ENCODE data around the gene CKMT2.

Gene CKMT2

DNA sequence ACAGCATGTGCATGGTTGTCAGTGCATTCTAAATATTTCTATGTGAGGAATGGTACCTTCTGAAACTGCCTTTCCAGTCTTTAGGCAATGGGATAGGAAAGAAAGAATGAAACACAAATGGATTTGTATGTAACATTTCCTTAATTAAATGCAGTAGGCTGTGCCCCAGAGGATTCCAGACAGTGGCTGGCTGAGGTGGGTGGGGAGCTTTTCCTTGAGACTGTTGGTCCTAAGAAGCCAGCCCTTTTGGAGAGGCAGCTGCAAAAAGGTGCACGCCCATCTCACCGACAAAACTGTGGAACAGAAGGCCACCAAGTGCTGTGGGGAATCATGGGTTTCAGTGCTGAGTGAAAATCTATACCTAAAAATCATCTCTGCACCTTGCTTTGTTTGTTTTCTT is 6.8 kb upstream of the CKMT2 start:
- TF ChIP-seq EZH2 (IDR thresholded peaks at IDR 0.05) (no peak), POLR2AphosphoS5 (IDR thresholded peaks at IDR 0.05; ENCODE audit: borderline replicate concordance, low read depth, low read length) (no peak), FOXP2 (optimal IDR thresholded peaks at IDR 0.05; ENCODE audit: control extremely low read depth, extremely low read length, insufficient read depth) (no peak)
- no peak overlapping the region for H3K4me3 ChIP-seq
- DNase-seq (ENCODE audit: low read depth, low spot score), result no peak
- H3K27ac ChIP-seq, result no peak overlapping the region
- H3K36me3 ChIP-seq (ENCODE audit: insufficient read depth, low read length), result no peaks in the 10 kb centered on the region
- no peaks in the 10 kb centered on the region for H3K9me3 ChIP-seq (ENCODE audit: low read depth, low read length)
- H3K9ac ChIP-seq (ENCODE audit: insufficient read length), result no peak overlapping the region

DNA sequence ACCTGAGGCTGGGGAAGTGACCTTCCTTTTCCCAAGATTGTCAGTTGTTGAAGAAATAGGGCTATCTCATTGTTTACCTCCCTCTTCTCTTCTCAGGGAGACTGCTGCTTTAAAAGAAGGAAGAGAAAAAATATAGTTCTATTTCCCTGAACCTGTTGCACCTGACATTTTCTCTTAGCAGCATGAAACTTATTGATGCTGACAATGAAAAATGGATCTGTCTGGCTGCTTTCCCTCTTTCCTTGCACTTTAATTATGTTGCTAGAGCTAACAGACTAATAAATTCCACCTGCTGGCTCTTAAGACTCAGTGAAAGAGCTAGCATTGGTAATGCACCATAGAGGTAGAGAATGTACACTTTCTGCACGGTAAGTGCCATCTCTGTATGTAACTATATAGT is 6.2 kb upstream of the CKMT2 start:
- H3K4me3 ChIP-seq, result no peak overlapping the region
- H3K36me3 ChIP-seq (ENCODE audit: insufficient read depth, low read length), result no peaks in the 10 kb centered on the region
- H3K27ac ChIP-seq, result no peak overlapping the region
- DNase-seq (ENCODE audit: low read depth, low spot score), result no peak
- no peak overlapping the region for H3K9ac ChIP-seq (ENCODE audit: insufficient read length)
- no peak for TF ChIP-seq FOXP2 (optimal IDR thresholded peaks at IDR 0.05; ENCODE audit: control extremely low read depth, extremely low read length, insufficient read depth)
- TF ChIP-seq POLR2AphosphoS5 (IDR thresholded peaks at IDR 0.05; ENCODE audit: borderline replicate concordance, low read depth, low read length), result no peak
- TF ChIP-seq EZH2 (IDR thresholded peaks at IDR 0.05), result no peak
- H3K9me3 ChIP-seq (ENCODE audit: low read depth, low read length), result no peaks in the 10 kb centered on the region

DNA sequence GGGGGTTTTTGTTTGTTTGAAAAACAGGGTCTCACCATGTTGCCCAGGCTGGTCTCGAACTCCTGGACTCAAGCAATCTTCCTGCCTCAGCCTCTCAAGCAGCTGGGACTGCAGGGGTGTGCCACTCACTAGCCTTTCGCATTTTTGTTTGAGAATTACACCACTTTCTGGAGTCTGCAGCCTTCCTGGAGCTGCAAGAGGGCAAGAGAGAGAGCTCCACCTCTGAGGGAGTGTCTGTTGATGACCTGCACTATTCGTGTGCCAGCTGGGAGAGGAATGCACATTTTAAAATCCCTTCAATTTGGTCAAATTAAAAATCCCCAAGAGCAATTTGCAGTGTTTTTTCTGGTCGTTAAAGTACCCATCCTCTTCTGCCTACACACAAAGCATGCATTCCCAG is 5.0 kb upstream of the CKMT2 start:
- no peak for DNase-seq (ENCODE audit: low read depth, low spot score)
- Histone ChIP-seq H3K36me3 (ENCODE audit: insufficient read depth, low read length) (no peaks in the 10 kb centered on the region), H3K9ac (ENCODE audit: insufficient read length) (no peak overlapping the region), H3K9me3 (ENCODE audit: low read depth, low read length) (no peaks in the 10 kb centered on the region), H3K27ac (no peak overlapping the region), H3K4me3 (no peak overlapping the region)
- TF ChIP-seq EZH2 (IDR thresholded peaks at IDR 0.05) (no peak), POLR2AphosphoS5 (IDR thresholded peaks at IDR 0.05; ENCODE audit: borderline replicate concordance, low read depth, low read length) (no peak), FOXP2 (optimal IDR thresholded peaks at IDR 0.05; ENCODE audit: control extremely low read depth, extremely low read length, insufficient read depth) (no peak)

- H3K36me3 ChIP-seq (ENCODE audit: insufficient read depth, low read length), result no peaks in the 10 kb centered on the region
- no peak overlapping the region for H3K27ac ChIP-seq
These were observed 2.7 kb upstream of the CKMT2 start for GRCh38 chr5:81230416-81230815.

DNA sequence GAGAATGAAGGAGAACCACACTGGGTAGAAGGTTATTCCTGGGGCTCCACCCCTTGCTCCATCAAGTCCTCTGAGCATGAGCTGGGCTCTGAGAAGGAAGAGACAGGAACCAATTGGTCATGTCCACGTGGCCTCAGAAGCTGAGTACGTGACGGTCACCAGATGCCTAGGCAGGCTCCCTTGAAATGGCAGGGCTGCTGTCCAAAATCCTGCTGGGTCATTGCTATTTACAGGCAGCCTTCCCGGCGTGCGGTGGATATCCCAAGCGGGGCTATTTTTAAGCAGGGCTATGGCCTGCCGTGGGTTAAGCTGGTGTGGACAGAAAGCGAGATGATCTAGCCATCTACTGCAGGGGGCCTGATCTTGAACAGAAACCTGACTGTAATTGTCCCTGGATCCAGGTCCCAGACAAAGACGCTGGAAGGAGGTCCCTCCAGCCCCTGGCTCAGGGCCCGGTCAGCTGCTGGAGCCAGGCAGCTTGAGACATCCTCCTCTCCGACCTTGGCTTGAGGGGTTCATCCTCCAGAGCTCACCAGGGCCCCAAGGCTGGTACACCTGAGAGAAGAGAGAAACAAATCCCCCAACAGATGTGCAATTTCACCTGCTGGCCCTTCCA is 550 bp upstream of the CKMT2 start:
- DNase-seq (ENCODE audit: low read depth, low spot score), result no peak
- H3K9me3 ChIP-seq (ENCODE audit: low read depth, low read length), result no peaks in the 10 kb centered on the region
- no peak overlapping the region for H3K9ac ChIP-seq (ENCODE audit: insufficient read length)
- H3K27ac ChIP-seq, result no peak overlapping the region
- H3K4me3 ChIP-seq, result no peak overlapping the region
- TF ChIP-seq FOXP2 (optimal IDR thresholded peaks at IDR 0.05; ENCODE audit: control extremely low read depth, extremely low read length, insufficient read depth) (no peak), EZH2 (IDR thresholded peaks at IDR 0.05) (no peak), POLR2AphosphoS5 (IDR thresholded peaks at IDR 0.05; ENCODE audit: borderline replicate concordance, low read depth, low read length) (no peak)
- no peaks in the 10 kb centered on the region for H3K36me3 ChIP-seq (ENCODE audit: insufficient read depth, low read length)

More at GRCh38 chr5:81230416-81230815, 2.7 kb upstream of the CKMT2 start:
- no peaks in the 10 kb centered on the region for H3K9me3 ChIP-seq (ENCODE audit: low read depth, low read length)
- TF ChIP-seq EZH2 (IDR thresholded peaks at IDR 0.05) (no peak), FOXP2 (optimal IDR thresholded peaks at IDR 0.05; ENCODE audit: control extremely low read depth, extremely low read length, insufficient read depth) (no peak), POLR2AphosphoS5 (IDR thresholded peaks at IDR 0.05; ENCODE audit: borderline replicate concordance, low read depth, low read length) (no peak)
- no peak overlapping the region for H3K9ac ChIP-seq (ENCODE audit: insufficient read length)
- no peak for DNase-seq (ENCODE audit: low read depth, low spot score)
- no peak overlapping the region for H3K4me3 ChIP-seq

- Histone ChIP-seq H3K9me3 (ENCODE audit: low read depth, low read length) (no peaks in the 10 kb centered on the region), H3K4me3 (no peak overlapping the region), H3K9ac (ENCODE audit: insufficient read length) (no peak overlapping the region), H3K27ac (no peak overlapping the region), H3K36me3 (ENCODE audit: insufficient read depth, low read length) (no peaks in the 10 kb centered on the region)
- DNase-seq (ENCODE audit: low read depth, low spot score), result no peak
- TF ChIP-seq EZH2 (IDR thresholded peaks at IDR 0.05) (no peak), FOXP2 (optimal IDR thresholded peaks at IDR 0.05; ENCODE audit: control extremely low read depth, extremely low read length, insufficient read depth) (no peak)
These were observed 1.2 kb downstream of the CKMT2 start for GRCh38 chr5:81234299-81234698.

DNA sequence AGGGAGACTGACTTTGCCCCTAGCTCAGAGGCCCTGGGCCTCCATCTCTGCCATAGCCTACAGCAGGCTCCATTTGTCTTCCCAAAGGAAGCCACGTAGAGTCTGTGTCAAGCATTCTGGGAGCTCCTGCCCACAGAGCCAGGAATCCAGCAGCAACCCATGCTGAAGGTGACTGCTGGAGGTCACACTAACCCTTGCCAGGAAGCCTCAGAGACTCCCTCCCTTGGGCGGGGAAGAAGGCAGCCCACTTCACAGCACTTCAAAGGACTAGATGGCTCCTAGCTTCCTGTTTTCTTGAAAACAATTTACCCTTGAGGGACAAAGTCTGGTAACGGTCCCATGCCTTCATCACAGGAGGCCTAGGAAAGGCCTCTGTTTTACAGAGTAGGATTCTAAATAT is 1.7 kb downstream of the CKMT2 start:
- TF ChIP-seq POLR2AphosphoS5 (IDR thresholded peaks at IDR 0.05; ENCODE audit: borderline replicate concordance, low read depth, low read length) (peak; percentile 31; the same call in 1 of the 2 replicates), FOXP2 (optimal IDR thresholded peaks at IDR 0.05; ENCODE audit: control extremely low read depth, extremely low read length, insufficient read depth) (no peak), EZH2 (IDR thresholded peaks at IDR 0.05) (no peak)
- Histone ChIP-seq H3K9me3 (ENCODE audit: low read depth, low read length) (no peaks in the 10 kb centered on the region), H3K36me3 (ENCODE audit: insufficient read depth, low read length) (no peaks in the 10 kb centered on the region), H3K27ac (0 out of 2 replicates have a peak overlapping the region, but pooled peaks have one; percentile 30), H3K4me3 (no peak overlapping the region), H3K9ac (ENCODE audit: insufficient read length) (no peak overlapping the region)
- peak; percentile 56 for DNase-seq (ENCODE audit: low read depth, low spot score)

- H3K4me3 ChIP-seq, result no peak overlapping the region
- H3K9me3 ChIP-seq (ENCODE audit: low read depth, low read length), result no peaks in the 10 kb centered on the region
- no peak for DNase-seq (ENCODE audit: low read depth, low spot score)
- no peaks in the 10 kb centered on the region for H3K36me3 ChIP-seq (ENCODE audit: insufficient read depth, low read length)
- TF ChIP-seq EZH2 (IDR thresholded peaks at IDR 0.05), result no peak
- TF ChIP-seq POLR2AphosphoS5 (IDR thresholded peaks at IDR 0.05; ENCODE audit: borderline replicate concordance, low read depth, low read length), result no peak
- no peak for TF ChIP-seq FOXP2 (optimal IDR thresholded peaks at IDR 0.05; ENCODE audit: control extremely low read depth, extremely low read length, insufficient read depth)
- H3K9ac ChIP-seq (ENCODE audit: insufficient read length), result no peak overlapping the region
- H3K27ac ChIP-seq, result 0 out of 2 replicates have a peak overlapping the region, but pooled peaks have one; percentile 30
These were observed 2.4 kb downstream of the CKMT2 start for GRCh38 chr5:81235287-81236072.
